ENCODE results near the gene IL1RAPL2.

GRCh38 chrX:105168577-105168976, 602.6 kb downstream of the IL1RAPL2 start:
- TF ChIP-seq EZH2phosphoT487 (IDR thresholded peaks at IDR 0.05; ENCODE audit: low read depth) = no peak
- TF ChIP-seq CTCF (IDR thresholded peaks at IDR 0.05; ENCODE audit: low read depth, low read length) = no peak

Data from OCI-LY3 (cell line).